ENCODE results near the gene TMEM220. TPM values are rescaled to one million over a fixed set of nuclear protein-coding genes. Genes with fewer than 3 reads are reported as not detected.
A peak's percentile ranks its signal among the peaks of the same experiment; 100 is the strongest.
"Not testable (repeated sequence)": the region's sequence is repeated elsewhere in the genome, so short reads cannot be mapped to it uniquely, and the experiment has no call there.

The TMEM220 gene
- total RNA-seq, 1 experiment from 2014 or later: 0.32 TPM

DNA sequence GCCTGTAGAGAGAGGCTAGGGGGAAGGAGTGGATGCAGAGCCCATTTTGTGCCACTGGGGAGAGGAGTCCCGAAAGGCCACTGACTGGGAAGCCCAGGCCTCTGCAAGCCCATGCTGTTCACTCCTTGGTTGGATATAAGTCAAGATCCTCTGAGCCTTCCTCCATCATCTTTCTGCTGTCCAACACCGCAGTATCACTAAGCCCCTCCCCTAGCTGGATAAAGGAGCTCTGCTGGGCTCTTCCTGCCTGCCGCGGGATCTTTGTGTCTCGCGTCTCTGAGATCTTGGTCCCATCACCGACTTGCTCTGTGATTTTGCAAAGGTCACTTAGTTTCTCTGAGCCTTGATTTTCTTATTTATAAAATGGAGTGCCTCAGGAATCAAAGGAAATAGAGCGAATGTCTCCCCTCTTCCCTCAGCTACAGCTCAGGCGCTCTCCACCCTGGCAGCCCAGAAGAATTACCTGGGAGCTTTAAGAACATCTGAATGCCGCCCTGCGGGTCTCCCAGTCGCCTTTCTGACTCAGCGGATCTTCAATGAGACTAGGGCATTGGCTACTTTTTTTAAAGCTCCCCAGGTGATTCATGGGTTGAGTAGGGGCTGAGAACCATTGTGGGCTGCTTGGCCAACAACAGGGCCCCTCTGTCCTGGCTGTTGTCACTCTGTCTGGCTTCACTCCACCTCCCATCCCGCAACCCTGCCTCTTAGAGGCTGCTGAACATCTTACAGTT, 25.2 kb upstream of the TMEM220 start:
- DNase-seq (ENCODE audit: low read depth): no peak

DNA sequence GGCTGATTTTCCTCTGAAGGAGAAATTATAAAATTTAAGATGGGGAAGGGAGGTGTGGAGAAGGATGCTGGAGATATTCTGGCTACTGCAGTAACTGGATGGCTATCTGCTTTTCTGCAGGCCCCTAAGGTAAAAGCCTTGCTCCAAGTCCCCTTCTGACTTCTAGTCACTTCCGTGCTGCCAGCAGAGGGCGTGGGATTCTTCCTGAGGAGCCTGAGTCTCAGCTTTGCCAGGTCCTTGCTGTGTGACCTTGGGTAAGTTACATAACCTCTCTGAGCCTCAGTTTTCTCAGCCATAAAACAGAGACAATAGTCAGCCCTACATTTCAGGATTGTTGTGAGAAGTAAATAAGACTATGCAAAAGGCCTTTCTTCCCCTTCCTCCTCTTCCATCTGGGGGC, 24.3 kb upstream of the TMEM220 start:
- peak; percentile 18 for DNase-seq (ENCODE audit: low read depth)

DNA sequence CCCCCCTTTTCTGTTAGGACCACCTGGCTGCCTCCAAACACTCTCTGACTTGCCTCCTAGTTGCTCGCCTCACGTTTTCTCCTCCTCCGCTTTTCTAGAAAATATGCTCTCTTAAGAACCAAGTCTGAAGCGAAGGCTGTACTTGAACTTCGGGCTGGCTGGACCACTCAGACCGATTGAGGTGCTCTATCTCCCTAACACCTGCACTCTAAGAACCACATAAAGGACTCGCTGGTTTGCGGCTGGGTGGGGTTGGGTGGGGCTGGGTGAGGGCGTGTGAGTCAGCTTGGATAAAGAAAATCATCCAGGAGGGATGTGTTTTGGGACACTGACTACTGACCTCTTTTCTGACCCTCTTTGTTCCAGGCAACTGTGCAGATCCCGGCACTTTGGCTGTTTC, 22.9 kb upstream of the TMEM220 start:
- no peak for DNase-seq (ENCODE audit: low read depth)

DNA sequence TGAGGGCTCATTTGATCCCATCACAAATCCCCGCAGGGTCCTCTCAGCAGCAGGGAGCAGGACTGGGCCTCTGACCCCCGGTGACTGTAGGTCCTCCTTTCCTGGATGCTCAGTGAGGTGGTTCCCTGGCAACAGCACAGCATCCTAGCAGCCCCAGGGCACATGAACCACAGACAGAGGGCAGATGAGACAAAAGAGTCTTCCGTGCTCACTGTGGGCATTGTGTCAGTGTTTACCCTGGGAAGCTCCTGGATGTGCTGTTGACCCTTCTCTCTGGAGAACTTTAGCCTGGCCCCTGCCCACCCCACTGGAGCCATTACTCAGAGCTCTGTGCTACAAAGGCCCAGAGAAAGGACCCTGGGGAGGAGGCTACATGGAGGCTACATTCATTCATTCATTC, 21.7 kb upstream of the TMEM220 start:
- DNase-seq (ENCODE audit: low read depth): no peak

DNA sequence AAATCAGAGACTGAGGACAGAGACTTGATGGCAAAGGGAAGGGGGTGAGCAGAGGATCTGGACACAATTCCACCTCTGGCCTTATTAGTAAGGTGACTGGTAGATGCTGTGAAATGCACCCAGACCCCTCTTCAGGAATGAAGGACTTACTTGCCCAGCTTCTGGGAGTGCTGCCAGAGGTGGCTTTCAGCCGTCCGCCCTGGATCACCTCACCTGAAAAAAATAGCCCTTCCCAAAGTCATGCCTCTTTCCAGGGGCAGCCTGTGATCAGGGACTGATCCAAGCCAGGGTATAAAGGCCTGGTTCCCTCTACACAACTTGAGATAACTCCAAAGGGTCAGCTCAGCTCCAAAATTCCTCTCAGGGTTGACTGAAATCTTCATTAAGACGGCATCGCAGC, 20.4 kb upstream of the TMEM220 start:
- DNase-seq (ENCODE audit: low read depth): no peak

DNA sequence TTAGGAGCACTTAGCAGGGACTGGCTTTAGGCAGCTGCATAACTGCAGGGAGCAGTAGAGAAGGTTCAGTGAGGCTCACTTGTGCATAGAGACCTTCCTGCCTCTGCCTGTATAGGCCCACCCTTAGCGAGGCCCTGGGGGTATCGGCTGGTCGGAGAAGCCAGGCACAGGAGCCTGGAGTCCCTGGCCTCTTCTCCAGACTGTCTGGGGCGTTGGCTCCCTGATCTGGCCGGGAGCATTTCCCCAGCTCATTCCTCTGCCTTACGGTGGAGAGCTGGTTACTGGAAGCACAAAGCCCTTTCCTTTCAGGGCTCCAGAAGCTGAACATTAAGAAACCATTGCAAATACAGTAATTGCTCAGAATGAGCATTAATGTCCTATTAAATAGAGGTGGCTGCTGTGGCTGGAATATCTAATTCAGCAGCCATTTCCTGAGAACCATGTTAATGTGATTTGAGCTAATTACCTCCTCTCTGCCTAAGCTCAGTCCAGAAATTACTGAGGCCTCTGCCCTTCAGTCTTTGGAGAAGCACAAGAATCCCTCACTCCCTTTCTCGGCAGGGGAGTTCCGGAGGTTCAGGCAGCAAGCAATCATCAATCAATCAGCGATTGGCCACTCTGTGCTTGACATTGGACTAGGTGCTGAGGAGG, 18.8 kb upstream of the TMEM220 start:
- DNase-seq (ENCODE audit: low read depth): no peak

DNA sequence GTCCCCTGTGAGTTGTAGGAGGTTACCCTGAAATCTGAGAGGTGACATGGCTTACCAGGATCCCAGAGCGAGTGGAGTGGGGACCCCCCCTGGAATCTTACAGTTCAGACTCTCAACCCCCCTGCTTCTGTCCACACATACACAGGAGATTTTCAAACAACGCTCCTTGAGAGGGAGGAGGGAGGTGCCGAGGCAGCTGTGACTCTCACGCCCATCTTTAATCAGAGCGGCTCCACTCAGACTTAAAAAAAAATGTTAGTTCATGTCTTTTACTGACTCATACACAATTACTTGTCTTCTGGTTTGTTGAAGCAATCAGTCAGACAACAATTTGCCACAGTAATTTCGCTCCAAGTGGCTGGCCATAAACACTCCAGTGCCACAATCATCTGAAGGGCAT, 15.4 kb upstream of the TMEM220 start:
- peak; percentile 22 for DNase-seq (ENCODE audit: low read depth)

DNA sequence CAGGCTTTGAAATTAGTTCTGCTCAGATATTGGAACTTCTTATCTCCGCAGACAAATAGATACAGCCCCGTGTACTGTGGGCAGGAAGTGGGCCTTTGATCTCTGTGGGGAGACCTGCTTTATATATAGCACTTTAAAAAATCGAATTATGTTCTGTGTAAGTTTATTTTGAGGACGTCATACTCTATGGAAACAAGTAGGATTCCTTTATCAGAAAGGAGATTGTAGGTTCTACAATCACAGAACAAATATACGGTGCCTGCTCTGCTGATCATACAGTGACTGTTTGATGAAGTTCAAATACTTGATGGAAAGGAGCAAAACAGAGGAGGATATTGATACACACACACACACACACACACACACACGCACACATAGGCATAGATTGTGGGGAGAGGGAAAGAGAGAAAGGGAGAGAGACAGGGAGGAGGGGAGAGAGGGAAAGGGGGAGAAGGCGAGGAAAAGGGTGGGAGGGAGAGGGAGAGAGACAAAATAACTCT, 14.7 kb upstream of the TMEM220 start:
- no peak for DNase-seq (ENCODE audit: low read depth)

DNA sequence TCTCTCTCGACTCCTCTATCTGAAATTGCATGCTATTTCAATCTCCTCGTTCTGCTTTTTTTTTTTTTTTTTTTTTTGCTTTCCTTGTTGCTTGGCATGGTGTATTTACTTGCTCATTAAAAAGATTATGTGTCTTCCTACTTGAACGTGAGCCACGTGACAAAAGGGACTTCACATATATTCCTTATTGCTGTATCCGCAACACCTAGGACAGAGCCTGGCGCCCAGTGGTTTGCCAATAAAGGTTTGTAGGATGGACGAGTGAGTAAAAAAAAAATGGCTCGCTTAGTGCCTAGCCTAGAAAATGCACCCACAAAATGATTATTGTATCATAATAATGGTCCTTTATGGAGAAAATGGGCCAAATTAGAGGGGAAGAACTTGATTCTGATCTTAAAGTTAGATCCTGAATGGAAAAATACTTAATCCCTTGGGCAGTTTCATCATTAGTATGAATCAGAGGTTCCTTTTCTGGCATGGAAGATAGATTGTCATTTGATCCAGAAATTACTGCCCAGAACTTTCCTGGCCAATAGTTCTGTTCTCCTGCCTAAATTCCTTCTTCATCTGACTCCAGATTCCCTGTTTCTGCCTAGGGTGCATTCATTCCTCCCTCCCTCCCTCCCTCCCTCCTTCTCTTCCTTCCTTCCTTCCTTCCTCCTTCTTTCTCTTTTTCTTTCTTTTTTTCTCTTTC, 13.6 kb upstream of the TMEM220 start:
- DNase-seq (ENCODE audit: low read depth): peak; percentile 39

DNA sequence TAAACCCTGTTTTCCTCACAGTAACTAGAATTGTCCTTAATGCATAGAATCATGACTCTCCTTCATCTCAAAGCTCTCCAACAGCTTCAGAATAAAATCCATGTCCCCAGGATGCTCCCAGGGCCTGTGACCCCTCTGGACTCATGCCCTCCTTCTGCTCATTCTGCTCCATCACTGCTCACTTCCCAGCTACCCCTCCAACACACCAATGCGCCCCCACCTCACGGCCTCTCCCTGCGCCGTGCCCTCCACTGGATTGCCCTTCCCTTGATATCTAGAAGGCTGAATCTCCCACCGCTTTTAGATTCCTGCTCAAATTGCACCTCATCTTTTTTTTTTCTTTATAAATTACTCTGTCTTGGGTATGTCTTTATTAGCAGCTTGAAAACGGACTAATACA, 12.6 kb upstream of the TMEM220 start:
- DNase-seq (ENCODE audit: low read depth): no peak

DNA sequence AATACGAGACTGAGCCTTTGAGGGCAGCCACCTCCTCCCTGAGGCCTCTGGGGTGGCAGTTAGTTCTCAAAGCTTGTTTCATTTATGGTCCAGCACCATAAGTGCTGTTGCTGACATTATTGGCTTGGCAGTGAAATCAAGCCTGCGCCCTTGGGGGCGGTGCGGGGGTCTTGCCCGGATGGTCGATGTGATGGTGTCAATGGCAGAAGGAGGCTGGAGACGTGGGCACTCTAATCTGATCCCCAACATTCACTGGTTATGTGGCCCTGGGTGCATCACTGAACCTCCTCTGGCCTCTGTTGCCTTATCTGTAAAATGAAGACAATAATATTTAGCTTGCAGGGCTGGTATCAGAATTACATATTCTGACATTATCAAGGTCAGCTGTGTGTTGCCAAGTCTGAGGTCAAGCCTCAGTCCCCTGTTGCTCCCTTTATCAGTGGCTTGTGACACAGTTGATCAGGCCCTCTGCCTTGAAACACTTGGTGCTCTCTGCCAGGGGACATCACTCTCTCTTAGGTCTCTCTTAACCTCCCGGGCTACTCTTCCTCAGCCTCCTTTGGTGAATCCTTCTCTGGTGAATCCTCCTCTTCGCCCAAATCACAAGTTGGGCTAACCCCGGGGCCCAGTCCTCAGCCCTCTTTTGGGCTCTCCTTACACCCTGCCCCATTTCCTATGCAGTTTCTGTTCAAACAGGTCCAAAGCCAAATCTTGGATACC, 11.8 kb upstream of the TMEM220 start:
- DNase-seq (ENCODE audit: low read depth): no peak

DNA sequence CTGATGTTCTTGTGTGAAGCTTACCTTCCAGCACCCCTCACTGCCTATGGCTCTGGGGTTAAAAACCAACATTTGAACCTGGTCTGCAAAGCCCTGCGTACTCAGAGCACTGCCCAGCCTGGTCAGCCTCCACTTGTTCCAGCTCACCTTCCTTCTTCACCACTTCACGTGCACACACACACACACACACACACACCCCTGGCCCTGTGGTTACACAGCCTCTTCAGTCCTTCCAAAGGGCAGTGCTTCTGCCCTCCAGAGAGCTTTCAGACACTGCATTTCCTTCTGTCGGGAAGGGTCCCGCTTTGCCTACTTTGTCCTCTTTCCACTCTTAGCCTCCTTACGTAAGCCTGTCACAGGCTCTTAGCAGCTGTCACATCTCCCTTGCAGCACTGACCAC, 9.6 kb upstream of the TMEM220 start:
- no peak for DNase-seq (ENCODE audit: low read depth)

DNA sequence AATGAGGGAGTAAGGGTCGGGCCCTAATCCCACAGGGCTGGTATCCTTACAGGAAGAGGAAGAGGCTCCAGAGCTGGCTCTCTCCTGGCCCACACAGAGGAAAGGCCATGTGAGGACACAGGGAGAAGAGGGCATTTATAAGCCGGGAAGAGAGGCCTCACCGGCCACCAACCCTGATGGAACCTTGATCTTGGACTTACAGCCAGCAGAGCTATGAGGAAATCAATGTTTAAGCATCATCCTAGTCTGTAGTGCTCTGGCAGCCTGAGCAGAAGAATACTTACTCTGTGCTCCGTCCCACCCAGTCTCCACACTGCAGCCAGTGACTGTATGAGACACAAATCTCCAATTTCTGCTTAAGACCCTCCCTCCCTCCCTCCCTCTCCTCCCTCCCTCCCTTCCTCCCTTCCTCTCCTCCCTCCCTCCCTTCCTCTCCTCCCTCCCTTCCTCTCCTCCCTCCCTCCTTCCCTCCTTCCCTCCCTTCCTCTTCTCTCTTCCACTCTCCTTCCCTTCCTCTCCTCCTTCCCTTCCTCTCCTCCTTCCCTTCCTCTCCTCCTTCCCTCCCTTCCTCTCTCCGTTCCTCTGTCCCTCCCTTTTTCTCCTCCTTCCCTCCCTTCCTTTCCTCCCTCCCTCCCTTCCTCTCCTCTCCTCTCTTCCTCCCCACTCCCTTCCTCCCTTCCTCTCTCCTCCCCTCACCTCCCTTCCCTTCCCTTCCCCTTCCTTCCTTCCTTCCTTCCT, 8.9 kb upstream of the TMEM220 start:
- DNase-seq (ENCODE audit: low read depth): no peak

DNA sequence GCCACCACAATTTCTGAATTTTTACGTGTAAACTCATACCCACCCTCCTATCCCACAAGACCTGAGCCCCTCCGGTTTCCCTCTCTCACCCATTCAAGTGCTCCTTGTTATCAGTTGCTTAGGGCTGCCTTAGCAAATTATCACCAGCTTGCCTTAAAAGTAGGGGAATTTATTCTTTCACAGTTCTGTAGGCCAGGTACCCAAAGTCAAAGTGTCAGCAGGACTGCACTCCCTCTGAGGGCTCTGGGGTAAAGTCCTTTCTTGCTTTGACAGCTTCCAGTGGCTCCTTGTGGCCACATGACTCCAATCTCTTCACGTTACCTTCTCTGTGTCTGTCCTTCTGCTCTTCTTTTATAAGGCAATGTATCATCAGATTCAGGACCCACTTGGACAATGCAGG, 7.9 kb upstream of the TMEM220 start:
- DNase-seq (ENCODE audit: low read depth): no peak

DNA sequence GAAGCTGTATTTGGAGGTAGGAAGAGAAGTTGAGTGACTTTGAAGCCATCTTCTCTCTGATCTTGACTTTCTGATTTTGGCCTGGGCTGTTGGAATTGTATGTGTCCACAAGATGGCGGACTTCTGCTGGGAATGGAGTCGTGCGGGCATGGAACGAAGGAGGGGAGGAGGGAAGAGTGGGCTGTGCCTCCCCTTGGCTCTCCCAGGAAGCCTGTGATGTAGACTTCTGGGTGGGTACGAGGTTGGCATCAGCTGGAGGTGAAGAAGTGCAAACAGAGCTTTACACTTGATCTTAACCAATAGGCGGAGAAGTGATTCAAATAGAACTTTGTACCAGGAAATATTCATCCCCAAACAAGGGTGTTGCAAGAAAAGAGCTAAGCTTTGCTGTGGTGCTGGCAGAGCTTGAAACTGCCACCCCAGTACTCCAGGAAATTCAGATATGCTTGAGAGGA, 7.4 kb upstream of the TMEM220 start:
- DNase-seq (ENCODE audit: low read depth): peak; percentile 43

DNA sequence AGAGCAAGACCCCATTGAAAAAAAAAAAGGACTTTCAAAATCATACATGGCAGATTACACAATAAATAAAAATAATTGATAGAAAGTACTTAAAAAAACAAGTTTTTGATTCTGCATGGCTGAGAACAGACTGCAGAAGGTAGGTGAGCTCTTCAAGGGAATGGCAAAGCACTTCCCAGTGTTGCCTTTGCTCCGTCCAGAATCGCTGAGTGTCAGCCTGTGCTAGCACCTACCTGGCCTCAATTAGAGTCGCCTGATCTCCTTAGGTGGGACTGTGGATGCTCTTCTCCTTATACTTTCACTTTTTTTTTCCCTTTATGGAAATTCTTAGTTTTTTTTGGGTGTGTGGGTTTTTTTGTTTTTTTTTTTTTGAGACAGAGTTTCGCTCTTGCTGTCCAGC, 6.0 kb upstream of the TMEM220 start:
- DNase-seq (ENCODE audit: low read depth): no peak

DNA sequence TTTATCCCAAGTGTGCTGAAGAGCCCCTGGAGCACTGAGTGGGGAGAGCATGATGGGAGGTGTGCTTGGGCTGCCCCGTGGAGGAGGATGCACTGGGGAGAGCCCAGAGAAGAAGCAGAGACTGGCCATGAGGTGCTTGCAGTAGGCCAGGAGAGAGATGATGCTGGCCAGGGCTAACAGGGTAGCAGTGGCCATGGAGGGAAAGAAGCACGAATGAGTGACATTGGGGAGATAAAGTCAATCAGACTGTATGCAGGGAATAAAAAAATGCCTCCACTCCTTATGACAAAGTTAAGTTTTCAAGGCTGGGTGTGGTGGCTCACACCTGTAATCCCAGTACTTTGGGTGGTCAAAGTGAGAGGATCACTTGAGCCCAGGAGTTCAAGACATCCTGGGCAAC, 5.4 kb upstream of the TMEM220 start:
- DNase-seq (ENCODE audit: low read depth): no peak

DNA sequence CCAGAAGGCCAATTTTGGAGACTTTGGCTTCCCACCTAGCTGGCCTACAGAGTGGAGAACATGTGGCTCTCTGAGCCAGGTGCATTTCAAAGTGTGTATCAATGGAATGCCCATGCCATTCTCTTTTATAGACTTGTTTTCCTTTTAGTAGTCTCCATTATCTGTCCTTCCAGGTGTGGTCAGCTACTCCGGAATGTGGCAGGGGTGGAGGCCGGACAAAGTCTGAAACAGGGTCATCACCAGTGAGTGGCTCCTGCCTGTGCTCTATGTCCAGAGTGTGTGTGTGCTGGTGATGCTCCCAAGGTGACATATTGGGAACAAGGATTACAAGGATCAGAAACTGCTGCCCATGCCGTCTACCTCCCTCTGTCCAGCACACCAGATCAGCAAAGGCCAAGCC, 3.8 kb upstream of the TMEM220 start:
- DNase-seq (ENCODE audit: low read depth): no peak

DNA sequence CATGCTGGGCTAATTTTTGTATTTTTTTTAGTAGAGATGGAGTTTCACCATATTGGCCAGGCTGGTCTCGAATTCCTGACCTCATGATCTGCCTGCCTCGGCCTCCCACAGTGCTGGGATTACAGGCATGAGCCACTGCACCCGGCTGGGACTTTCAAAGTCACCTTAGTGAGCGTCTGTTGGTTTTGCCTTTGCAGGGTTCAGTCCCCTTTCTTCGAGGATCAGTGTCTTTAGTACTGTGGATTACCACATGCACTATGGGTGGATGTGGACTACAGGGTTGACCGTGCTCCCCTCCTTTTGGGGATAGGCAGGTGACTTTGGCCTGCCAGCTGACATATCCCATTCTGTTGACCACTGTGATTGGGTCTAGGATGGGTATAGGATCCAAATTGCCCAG, 2.3 kb upstream of the TMEM220 start:
- DNase-seq (ENCODE audit: low read depth): not testable (repeated sequence)

DNA sequence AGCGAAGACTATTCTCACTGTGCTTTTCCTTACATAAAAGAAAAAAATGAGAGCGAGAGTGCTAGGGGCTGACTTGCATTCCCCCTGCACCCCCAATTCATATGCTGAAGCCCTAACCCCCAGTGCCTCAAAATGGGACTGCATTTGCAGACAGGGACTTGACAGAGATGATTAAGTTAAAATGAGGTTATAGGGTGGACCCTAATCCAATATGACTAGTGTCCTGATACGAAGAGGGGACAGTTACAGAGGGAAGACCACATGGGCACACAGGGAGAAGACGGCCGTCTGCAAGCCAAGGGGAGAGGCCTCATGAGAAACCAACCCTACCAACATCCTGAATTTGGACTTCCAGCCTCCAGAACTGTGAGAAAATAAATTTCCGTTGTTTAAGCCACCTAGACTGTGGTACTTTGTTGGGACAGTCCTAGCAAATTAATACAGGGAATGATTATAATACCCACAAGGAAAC, 1.6 kb upstream of the TMEM220 start:
- DNase-seq (ENCODE audit: low read depth): no peak

DNA sequence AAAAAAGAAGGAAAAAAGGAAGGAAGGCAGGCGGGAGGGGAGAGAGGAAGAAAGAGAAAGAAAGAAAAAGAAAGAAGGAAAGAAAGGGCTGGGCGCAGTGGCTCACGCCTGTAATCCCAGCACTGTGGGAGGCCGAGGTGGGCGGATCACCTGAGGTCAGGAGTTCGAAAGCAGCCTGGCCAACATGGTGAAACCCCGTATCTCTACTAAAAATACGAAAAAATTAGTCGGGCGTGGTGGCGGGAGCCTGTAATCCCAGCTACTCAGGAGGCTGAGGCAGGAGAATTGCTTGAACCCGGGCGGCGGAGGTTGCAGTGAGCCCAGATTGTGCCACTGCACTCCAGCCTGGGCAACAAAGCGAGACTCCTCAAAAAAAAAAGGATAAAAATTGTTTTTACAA, 424 bp upstream of the TMEM220 start:
- DNase-seq (ENCODE audit: low read depth): not testable (repeated sequence)
